ENCODE measurements around the gene KDM6A.

The KDM6A gene

DNA sequence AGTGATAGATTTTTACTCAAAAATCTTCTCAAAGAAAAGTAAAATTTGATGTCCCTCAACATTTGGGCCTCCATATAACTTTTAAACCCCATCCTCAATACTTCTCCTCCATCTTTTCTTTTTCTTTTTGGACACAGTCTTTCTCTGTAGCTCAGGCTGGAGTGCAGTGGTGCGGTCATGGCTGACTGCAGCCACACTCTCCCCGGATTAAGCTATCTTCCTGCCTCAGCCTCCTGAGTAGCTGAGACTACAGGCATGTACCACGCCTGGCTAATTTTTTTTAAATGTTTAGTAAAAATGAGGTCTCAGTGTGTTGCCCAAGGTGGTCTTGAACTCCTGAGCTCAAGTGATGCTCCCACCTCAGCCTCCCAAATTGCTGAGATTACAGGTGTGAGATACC is 33.1 kb downstream of the KDM6A start:
- TF ChIP-seq, protein P1, sequence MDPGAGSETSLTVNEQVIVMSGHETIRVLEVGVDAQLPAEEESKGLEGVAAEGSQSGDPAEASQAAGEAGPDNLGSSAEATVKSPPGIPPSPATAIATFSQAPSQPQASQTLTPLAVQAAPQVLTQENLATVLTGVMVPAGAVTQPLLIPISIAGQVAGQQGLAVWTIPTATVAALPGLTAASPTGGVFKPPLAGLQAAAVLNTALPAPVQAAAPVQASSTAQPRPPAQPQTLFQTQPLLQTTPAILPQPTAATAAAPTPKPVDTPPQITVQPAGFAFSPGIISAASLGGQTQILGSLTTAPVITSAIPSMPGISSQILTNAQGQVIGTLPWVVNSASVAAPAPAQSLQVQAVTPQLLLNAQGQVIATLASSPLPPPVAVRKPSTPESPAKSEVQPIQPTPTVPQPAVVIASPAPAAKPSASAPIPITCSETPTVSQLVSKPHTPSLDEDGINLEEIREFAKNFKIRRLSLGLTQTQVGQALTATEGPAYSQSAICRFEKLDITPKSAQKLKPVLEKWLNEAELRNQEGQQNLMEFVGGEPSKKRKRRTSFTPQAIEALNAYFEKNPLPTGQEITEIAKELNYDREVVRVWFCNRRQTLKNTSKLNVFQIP (CRISPR knock-in tag; IDR thresholded peaks at IDR 0.05; ENCODE audit: borderline replicate concordance, low read depth) = no peak
- TF ChIP-seq PPARA (CRISPR knock-in tag; IDR thresholded peaks at IDR 0.05; ENCODE audit: borderline replicate concordance) (no peak), OSR1 (CRISPR knock-in tag; IDR thresholded peaks at IDR 0.05) (no peak), ZFP30 (CRISPR knock-in tag; IDR thresholded peaks at IDR 0.05) (no peak), RARB (CRISPR knock-in tag; IDR thresholded peaks at IDR 0.05) (no peak), SNAI2 (CRISPR knock-in tag; IDR thresholded peaks at IDR 0.05) (no peak), ZC3H10 (CRISPR knock-in tag; IDR thresholded peaks at IDR 0.05) (no peak), ZNF565 (CRISPR knock-in tag; conservative IDR thresholded peaks at IDR 0.05; ENCODE audit: low read depth) (no peak)
- TF ChIP-seq, protein P2, sequence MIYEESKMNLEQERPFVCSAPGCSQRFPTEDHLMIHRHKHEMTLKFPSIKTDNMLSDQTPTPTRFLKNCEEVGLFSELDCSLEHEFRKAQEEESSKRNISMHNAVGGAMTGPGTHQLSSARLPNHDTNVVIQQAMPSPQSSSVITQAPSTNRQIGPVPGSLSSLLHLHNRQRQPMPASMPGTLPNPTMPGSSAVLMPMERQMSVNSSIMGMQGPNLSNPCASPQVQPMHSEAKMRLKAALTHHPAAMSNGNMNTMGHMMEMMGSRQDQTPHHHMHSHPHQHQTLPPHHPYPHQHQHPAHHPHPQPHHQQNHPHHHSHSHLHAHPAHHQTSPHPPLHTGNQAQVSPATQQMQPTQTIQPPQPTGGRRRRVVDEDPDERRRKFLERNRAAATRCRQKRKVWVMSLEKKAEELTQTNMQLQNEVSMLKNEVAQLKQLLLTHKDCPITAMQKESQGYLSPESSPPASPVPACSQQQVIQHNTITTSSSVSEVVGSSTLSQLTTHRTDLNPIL (CRISPR knock-in tag; IDR thresholded peaks at IDR 0.05; ENCODE audit: low read depth) = no peak
- no peak for ATAC-seq

DNA sequence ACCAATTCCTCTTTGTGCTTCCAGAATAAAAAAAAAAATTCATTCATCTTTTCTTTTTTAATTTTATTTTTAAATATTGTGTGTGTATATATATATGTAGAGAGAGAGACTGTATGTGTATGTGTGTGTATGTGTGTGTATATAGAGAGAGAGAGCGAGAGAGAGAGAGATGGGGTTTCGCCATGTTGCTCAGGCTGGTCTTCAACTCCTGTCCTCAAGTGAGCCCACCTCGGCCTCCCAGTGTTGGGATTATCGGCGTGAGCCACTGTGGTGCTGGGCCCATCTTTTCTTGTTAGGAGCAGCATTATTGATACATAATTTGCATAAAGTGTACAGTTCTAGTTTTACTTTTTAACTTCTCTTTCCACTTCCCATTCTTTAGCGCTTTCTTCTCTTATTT is 33.6 kb downstream of the KDM6A start:
- no peak for ATAC-seq
- TF ChIP-seq, protein P1 (CRISPR knock-in tag; IDR thresholded peaks at IDR 0.05; ENCODE audit: borderline replicate concordance, low read depth) = no peak
- TF ChIP-seq TOX (CRISPR knock-in tag; IDR thresholded peaks at IDR 0.05; ENCODE audit: borderline replicate concordance) = no peak
- no peak for TF ChIP-seq BACH2 (CRISPR knock-in tag; IDR thresholded peaks at IDR 0.05; ENCODE audit: borderline replicate concordance)
- TF ChIP-seq ZNF565 (CRISPR knock-in tag; conservative IDR thresholded peaks at IDR 0.05; ENCODE audit: low read depth) = no peak
- no peak for TF ChIP-seq ZFP30 (CRISPR knock-in tag; IDR thresholded peaks at IDR 0.05)
- no peak for TF ChIP-seq ZNF8 (CRISPR knock-in tag; IDR thresholded peaks at IDR 0.05)
- TF ChIP-seq PPARA (CRISPR knock-in tag; IDR thresholded peaks at IDR 0.05; ENCODE audit: borderline replicate concordance) = no peak
- no peak for TF ChIP-seq ZNF70 (CRISPR knock-in tag; IDR thresholded peaks at IDR 0.05)
- TF ChIP-seq, protein P2 (CRISPR knock-in tag; IDR thresholded peaks at IDR 0.05; ENCODE audit: low read depth) = no peak
- TF ChIP-seq SNAI2 (CRISPR knock-in tag; IDR thresholded peaks at IDR 0.05) = no peak
- TF ChIP-seq TCF4 (CRISPR knock-in tag; IDR thresholded peaks at IDR 0.05; ENCODE audit: borderline replicate concordance) = no peak
- TF ChIP-seq, protein P3, sequence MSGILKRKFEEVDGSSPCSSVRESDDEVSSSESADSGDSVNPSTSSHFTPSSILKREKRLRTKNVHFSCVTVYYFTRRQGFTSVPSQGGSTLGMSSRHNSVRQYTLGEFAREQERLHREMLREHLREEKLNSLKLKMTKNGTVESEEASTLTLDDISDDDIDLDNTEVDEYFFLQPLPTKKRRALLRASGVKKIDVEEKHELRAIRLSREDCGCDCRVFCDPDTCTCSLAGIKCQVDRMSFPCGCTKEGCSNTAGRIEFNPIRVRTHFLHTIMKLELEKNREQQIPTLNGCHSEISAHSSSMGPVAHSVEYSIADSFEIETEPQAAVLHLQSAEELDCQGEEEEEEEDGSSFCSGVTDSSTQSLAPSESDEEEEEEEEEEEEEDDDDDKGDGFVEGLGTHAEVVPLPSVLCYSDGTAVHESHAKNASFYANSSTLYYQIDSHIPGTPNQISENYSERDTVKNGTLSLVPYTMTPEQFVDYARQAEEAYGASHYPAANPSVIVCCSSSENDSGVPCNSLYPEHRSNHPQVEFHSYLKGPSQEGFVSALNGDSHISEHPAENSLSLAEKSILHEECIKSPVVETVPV (CRISPR knock-in tag; IDR thresholded peaks at IDR 0.05) = no peak
- TF ChIP-seq ISL1 (CRISPR knock-in tag; IDR thresholded peaks at IDR 0.05) = no peak
- no peak for TF ChIP-seq RARB (CRISPR knock-in tag; IDR thresholded peaks at IDR 0.05)

DNA sequence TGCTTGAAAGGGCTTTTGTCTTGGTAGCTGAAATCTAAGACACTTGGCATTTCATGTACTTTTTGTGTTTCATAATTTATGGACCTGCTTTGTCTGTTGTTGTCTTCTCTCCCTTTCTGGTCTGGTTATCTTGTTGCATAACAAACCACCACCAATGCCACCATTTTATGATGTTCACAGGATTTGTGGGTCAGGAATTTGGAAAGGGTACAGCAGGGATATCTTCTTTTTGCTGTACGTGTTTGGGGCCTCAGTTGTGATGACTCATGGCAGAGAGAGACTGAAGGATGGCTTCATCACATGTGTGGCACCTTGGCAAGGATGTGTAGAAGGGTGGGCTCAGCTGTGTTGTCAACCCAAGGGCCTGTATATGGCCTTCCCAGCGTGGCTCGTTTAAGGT is 35.2 kb downstream of the KDM6A start:
- ATAC-seq = no peak
- TF ChIP-seq, protein P4, sequence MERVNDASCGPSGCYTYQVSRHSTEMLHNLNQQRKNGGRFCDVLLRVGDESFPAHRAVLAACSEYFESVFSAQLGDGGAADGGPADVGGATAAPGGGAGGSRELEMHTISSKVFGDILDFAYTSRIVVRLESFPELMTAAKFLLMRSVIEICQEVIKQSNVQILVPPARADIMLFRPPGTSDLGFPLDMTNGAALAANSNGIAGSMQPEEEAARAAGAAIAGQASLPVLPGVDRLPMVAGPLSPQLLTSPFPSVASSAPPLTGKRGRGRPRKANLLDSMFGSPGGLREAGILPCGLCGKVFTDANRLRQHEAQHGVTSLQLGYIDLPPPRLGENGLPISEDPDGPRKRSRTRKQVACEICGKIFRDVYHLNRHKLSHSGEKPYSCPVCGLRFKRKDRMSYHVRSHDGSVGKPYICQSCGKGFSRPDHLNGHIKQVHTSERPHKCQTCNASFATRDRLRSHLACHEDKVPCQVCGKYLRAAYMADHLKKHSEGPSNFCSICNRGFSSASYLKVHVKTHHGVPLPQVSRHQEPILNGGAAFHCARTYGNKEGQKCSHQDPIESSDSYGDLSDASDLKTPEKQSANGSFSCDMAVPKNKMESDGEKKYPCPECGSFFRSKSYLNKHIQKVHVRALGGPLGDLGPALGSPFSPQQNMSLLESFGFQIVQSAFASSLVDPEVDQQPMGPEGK (CRISPR knock-in tag; IDR thresholded peaks at IDR 0.05; ENCODE audit: borderline replicate concordance) = no peak
- TF ChIP-seq OSR1 (CRISPR knock-in tag; IDR thresholded peaks at IDR 0.05) = no peak
- no peak for TF ChIP-seq RARB (CRISPR knock-in tag; IDR thresholded peaks at IDR 0.05)
- no peak for TF ChIP-seq ISL1 (CRISPR knock-in tag; IDR thresholded peaks at IDR 0.05)
- TF ChIP-seq ZNF565 (CRISPR knock-in tag; conservative IDR thresholded peaks at IDR 0.05; ENCODE audit: low read depth) = no peak
- TF ChIP-seq, protein P1 (CRISPR knock-in tag; IDR thresholded peaks at IDR 0.05; ENCODE audit: borderline replicate concordance, low read depth) = no peak
- no peak for TF ChIP-seq ZFP3 (CRISPR knock-in tag; IDR thresholded peaks at IDR 0.05)
- no peak for TF ChIP-seq ESRRG (CRISPR knock-in tag; IDR thresholded peaks at IDR 0.05)
- TF ChIP-seq BACH2 (CRISPR knock-in tag; IDR thresholded peaks at IDR 0.05; ENCODE audit: borderline replicate concordance) = no peak
- TF ChIP-seq ZFP30 (CRISPR knock-in tag; IDR thresholded peaks at IDR 0.05) = no peak
- no peak for TF ChIP-seq GLIS3 (CRISPR knock-in tag; IDR thresholded peaks at IDR 0.05)
- TF ChIP-seq PPARA (CRISPR knock-in tag; IDR thresholded peaks at IDR 0.05; ENCODE audit: borderline replicate concordance) = no peak
- TF ChIP-seq, protein P3 (CRISPR knock-in tag; IDR thresholded peaks at IDR 0.05) = no peak
- no peak for TF ChIP-seq ARNTL (CRISPR knock-in tag; IDR thresholded peaks at IDR 0.05; ENCODE audit: borderline replicate concordance, low read depth)
- TF ChIP-seq ZC3H10 (CRISPR knock-in tag; IDR thresholded peaks at IDR 0.05) = no peak
- TF ChIP-seq SNAI2 (CRISPR knock-in tag; IDR thresholded peaks at IDR 0.05) = no peak

All from SK-N-SH treated with all-trans-retinoic acid at 6 μM for 48 hours (cell line).